ENCODE data around the gene USP44. TPM values are rescaled to one million over a fixed set of nuclear protein-coding genes. Genes with fewer than 3 reads are reported as not detected.
A peak's percentile ranks its signal among the peaks of the same experiment; 100 is the strongest.

Gene USP44
- total and polyA plus RNA-seq, 2 donors (not counting 3 experiments of a cell fraction or from before 2014, with no cell fraction given): 0.91 to 3.1 TPM

GRCh38 chr12:95545731-95546490 lies 5.4 kb downstream of the USP44 start:
- H3K27ac ChIP-seq (ENCODE audit: insufficient read depth, low read depth, low read length): no peak overlapping the region
- H3K9me1 ChIP-seq (replicated peaks; ENCODE audit: control insufficient read depth, extremely low read depth, insufficient read depth, low read length): no peaks in the 10 kb centered on the region
- peaks cover 2% of the 10 kb centered on the region for H3K9me3 ChIP-seq (replicated peaks; ENCODE audit: control insufficient read depth, insufficient read depth, low read length)
- POLR2A ChIA-PET: no interaction called here
- H3K79me2 ChIP-seq (ENCODE audit: control insufficient read depth, insufficient read depth, low read length): no peaks in the 10 kb centered on the region
- dilution Hi-C loops (cut with MboI; ENCODE audit: extremely low pct_ligation_motif_present, low sequenced_read_pairs) (no loop called here), intact Hi-C loops (cut with micrococcal nuclease) (no loop called here)
- no TSS peak for BruUV-seq (replicated peaks)
- H3K27me3 ChIP-seq (ENCODE audit: control insufficient read depth in 2 of 2, insufficient read depth in 2 of 2, low read length in 2 of 2): peaks cover 4 to 14% of the 10 kb centered on the region in 2 experiments
- peaks cover 19% of the 10 kb centered on the region for H3K4me1 ChIP-seq (ENCODE audit: control insufficient read depth, extremely low read depth, insufficient read depth, low read length)
- TF ChIP-seq GATA2 (IDR thresholded peaks at IDR 0.05; ENCODE audit: insufficient read depth, insufficient read length, low read depth, low read length) (no peak), FOS (IDR thresholded peaks at IDR 0.05; ENCODE audit: borderline replicate concordance, insufficient read depth, low read length) (no peak), POLR2AphosphoS5 (IDR thresholded peaks at IDR 0.05; ENCODE audit: insufficient read depth, low read depth, low read length) (no peak), CTCF (IDR thresholded peaks at IDR 0.05; ENCODE audit: extremely low read depth in 1 of 2, insufficient read depth in 1 of 2, low read depth in 1 of 2, low read length in 2 of 2) (no peak), MYC (IDR thresholded peaks at IDR 0.05; ENCODE audit: low read depth, low read length) (no peak), EZH2 (IDR thresholded peaks at IDR 0.05; ENCODE audit: borderline replicate concordance, low read depth, low read length, severe bottlenecking) (no peak), POLR2A (IDR thresholded peaks at IDR 0.05; ENCODE audit: low read depth, low read length) (no peak), MAX (IDR thresholded peaks at IDR 0.05; ENCODE audit: insufficient read depth, insufficient read length) (no peak), JUN (IDR thresholded peaks at IDR 0.05; ENCODE audit: borderline replicate concordance, insufficient read depth, insufficient read length, low read depth) (no peak)
- DNase-seq (ENCODE audit: low read depth, low spot score) (peak; percentile 69), FAIRE-seq (peak; percentile 53)
- no peaks in the 10 kb centered on the region for H4K20me1 ChIP-seq (replicated peaks; ENCODE audit: control insufficient read depth, extremely low read depth, insufficient read depth, low read length)
- H3K36me3 ChIP-seq (ENCODE audit: control insufficient read depth in 2 of 2, extremely low read depth in 1 of 2, insufficient read depth in 2 of 2, low read length in 2 of 2): no peaks in the 10 kb centered on the region
- peak overlapping the region; percentile 62 for H2AFZ ChIP-seq (ENCODE audit: low read depth, low read length)
- H3K4me3 ChIP-seq (replicated peaks in 1 of 3; ENCODE audit: insufficient read depth in 1 of 3, low read depth in 1 of 3, low read length in 3 of 3): no peak overlapping the region
- CTCF ChIA-PET: interaction anchor here (0.9 kb wide), 1 partner anchor 12 kb away, joined by 5 read pairs; no protein-coding TSS in a partner anchor
- peak overlapping the region; percentile 20 for H3K4me2 ChIP-seq (ENCODE audit: insufficient read depth, low read length)
- H3K9ac ChIP-seq (replicated peaks; ENCODE audit: extremely low read depth, insufficient read depth, low read length): no peak overlapping the region

All from endothelial cell of umbilical vein (primary cell).